Sigmoid colon (tissue), 7 donors: ENCODE measurements around the gene MYH11. TPM values are rescaled to one million over a fixed set of nuclear protein-coding genes. Genes with fewer than 3 reads are reported as not detected.

Source experiments
- DNase-seq: peaks from one replicate; pipeline ENCODE4 v3.0.0-alpha.2; 2019
- H3K27ac ChIP-seq, 4 donors: fragments of 200-600 bp; sonication (generic); one replicate each; pipeline ENCODE4 v1.5.1; 2016 to 2019; ENCODE audit warnings: mild to moderate bottlenecking in 1 of 4
- H3K27me3 ChIP-seq, 3 donors: fragments of 200-600 bp; sonication (generic); one replicate each; pipeline ENCODE4 v1.5.1; 2019; ENCODE audit warnings: mild to moderate bottlenecking in 1 of 3
- H3K36me3 ChIP-seq, 4 donors: fragments of 200-600 bp; sonication (generic); one replicate each; pipeline ENCODE4 v1.5.1; 2016 to 2019
- H3K4me1 ChIP-seq, 4 donors: fragments of 200-600 bp; sonication (generic); one replicate each; pipeline ENCODE4 v1.5.1; 2017 to 2019
- H3K4me3 ChIP-seq, 4 donors: fragments of 200-600 bp; sonication (generic); one replicate each; pipeline ENCODE4 v1.5.1; 2017 to 2019; ENCODE audit warnings: mild to moderate bottlenecking in 2 of 4, moderate library complexity in 1 of 4
- H3K9me3 ChIP-seq, 4 donors: fragments of 200-600 bp in 3 of 4; sonication (generic) in 3 of 4; one replicate each; pipeline versions ENCODE4 v1.5.1 to v1.6.1; 2013 to 2019
- CTCF ChIP-seq, 4 experiments: fragments of 450-650 bp in 3 of 4; fragments of 200-600 bp in 1 of 4; IDR thresholded peaks; one replicate each; pipeline ENCODE4 v1.5.1; 2016 to 2019; ENCODE audit warnings: antibody characterized with exemption in 4 of 4, mild to moderate bottlenecking in 3 of 4, moderate library complexity in 2 of 4
- EP300 ChIP-seq, 4 donors: sonication (generic); formaldehyde crosslinking; IDR thresholded peaks; one replicate each; pipeline ENCODE4 v1.6.1; 2017; ENCODE audit warnings: antibody characterized with exemption in 4 of 4
- POLR2A ChIP-seq, 2 donors: fragments of 450-650 bp; IDR thresholded peaks; one replicate each; pipeline ENCODE4 v1.6.1; 2016; ENCODE audit warnings: antibody characterized with exemption in 2 of 2, mild to moderate bottlenecking in 2 of 2, moderate library complexity in 2 of 2
- POLR2AphosphoS5 ChIP-seq, 4 donors: sonication (generic); formaldehyde crosslinking; IDR thresholded peaks; one replicate each; pipeline ENCODE4 v1.6.1; 2017; ENCODE audit warnings: antibody characterized with exemption in 4 of 4
- WGBS, 2 donors: extraction: QIAGEN DNeasy Blood & Tissue Kit; methylation state at CpG; one replicate each; pipeline ENCODE4 v1.1.7; 2013; 5-methylcytosine and 5-hydroxymethylcytosine counted together
- intact Hi-C: fragments of 100-400 bp; cut with DNase I; formaldehyde crosslinking; loops from one replicate; pipeline ENCODE4 v1.15.1; 2023
- polyA plus RNA-seq, 3 donors: library from polyadenylated mRNA; stranded (reverse); fragments of 200-250 nt; gene quantifications; one replicate each; pipeline ENCODE4 v1.2.3, GENCODE V29; 2013
- total RNA-seq, 4 donors: library from RNA; depleted of rRNA; stranded (reverse); fragments of >200 nt; gene quantifications; one replicate each; pipeline ENCODE4 v1.1.0, GENCODE V29; 2016
- donor health status: healthy with polysubstance abuse.
- donor health status: Bipolar disorder and iron deficiency.
- donor health status: healthy.

The MYH11 gene
- total and polyA plus RNA-seq, 7 donors = 5.1 to 11,818 (median 4,282) TPM

GRCh38 chr16:15785386-15786059 is 71.3 kb downstream of the MYH11 start:
- Histone ChIP-seq H3K27me3 (no peaks in the 10 kb centered on the region), H3K9me3 (no peaks in the 10 kb centered on the region), H3K27ac (peak overlapping the region; percentile 67 to 98 (median 84)), H3K4me1 (peaks cover 0 to 99% (median 93%) of the 10 kb centered on the region in 4 donors), H3K4me3 (no peak overlapping the region), H3K36me3 (peaks cover 30 to 92% (median 61%) of the 10 kb centered on the region in 4 donors)
- WGBS, 2 donors = 80 to 83% methylated on average over 14 of the region's 14 CpGs
- no peak for DNase-seq
- no peak for TF ChIP-seq EP300 (IDR thresholded peaks at IDR 0.05)
- TF ChIP-seq POLR2AphosphoS5 (IDR thresholded peaks at IDR 0.05) = peak in 3 of 4 donors; percentile 33 to 51 (median 46)
- intact Hi-C loops = no loop called here

- Histone ChIP-seq H3K27me3 (no peaks in the 10 kb centered on the region), H3K36me3 (peaks cover 42 to 93% (median 73%) of the 10 kb centered on the region in 4 donors), H3K4me1 (peaks cover 0 to 98% (median 93%) of the 10 kb centered on the region in 4 donors), H3K4me3 (no peak overlapping the region), H3K9me3 (peaks cover 0 to 3% (median 0%) of the 10 kb centered on the region in 4 donors), H3K27ac (peak overlapping the region; percentile 67 to 98 (median 84))
- no peak for DNase-seq
- intact Hi-C loops = no loop called here
- no peak for TF ChIP-seq POLR2A (IDR thresholded peaks at IDR 0.05)
- peak in 3 of 4 donors; percentile 7 to 76 (median 58) for TF ChIP-seq POLR2AphosphoS5 (IDR thresholded peaks at IDR 0.05)
- TF ChIP-seq CTCF (IDR thresholded peaks at IDR 0.05) = no peak
- WGBS, 2 donors = 97 to 98% methylated on average over 10 of the region's 10 CpGs
Measured at GRCh38 chr16:15783985-15784384, 72.8 kb downstream of the MYH11 start.

DNA sequence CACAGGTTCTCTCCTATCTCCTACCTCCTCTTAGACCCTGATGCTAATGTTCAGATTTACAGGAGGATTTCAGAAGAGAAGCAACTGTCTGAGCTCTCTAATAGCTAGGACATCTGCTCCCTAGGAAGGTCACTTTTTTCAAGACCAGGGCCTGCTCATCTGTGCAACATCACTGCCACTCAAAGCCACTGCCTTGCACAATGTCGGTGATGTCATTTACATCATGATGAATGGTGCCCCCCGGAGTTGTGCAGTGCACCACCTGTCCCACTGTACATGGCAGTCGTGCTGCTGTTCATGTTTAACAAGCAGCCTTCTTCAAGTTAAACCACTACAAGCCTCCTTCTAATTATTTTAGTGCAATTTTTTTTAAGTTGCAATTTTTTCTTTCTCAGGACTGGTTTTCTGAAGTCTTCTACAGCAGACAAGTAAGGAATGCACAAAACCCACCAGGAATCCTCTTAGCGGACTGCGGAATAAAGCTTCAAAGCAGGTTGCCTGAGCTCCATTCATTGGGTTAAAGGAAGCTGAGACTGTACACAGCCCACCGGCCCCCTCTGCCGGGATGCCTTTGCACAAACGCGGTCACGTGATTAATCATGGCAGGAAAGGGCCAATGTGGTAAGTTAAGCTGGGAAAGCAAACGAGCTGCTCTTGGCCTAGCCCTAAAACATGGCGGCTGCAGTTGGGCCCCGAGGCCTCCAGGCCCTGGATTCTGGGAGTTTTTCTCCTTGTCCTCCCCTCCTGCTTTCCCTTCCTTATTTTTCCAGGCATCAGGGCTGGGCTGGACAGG is 74.1 kb downstream of the MYH11 start:
- no peaks in the 10 kb centered on the region for H3K27me3 ChIP-seq
- H3K4me3 ChIP-seq = no peak overlapping the region
- H3K36me3 ChIP-seq = peaks cover 48 to 100% (median 79%) of the 10 kb centered on the region in 4 donors
- intact Hi-C loops = no loop called here
- WGBS, 2 donors = 69 to 73% methylated on average over 13 of the region's 13 CpGs
- H3K27ac ChIP-seq = peak overlapping the region; percentile 67 to 98 (median 81)
- DNase-seq = no peak
- peaks cover 0 to 98% (median 94%) of the 10 kb centered on the region in 4 donors for H3K4me1 ChIP-seq
- H3K9me3 ChIP-seq = peaks cover 0 to 3% (median 0%) of the 10 kb centered on the region in 4 donors
- TF ChIP-seq POLR2AphosphoS5 (IDR thresholded peaks at IDR 0.05) (peak; percentile 42 to 69 (median 60)), POLR2A (IDR thresholded peaks at IDR 0.05) (no peak)

DNA sequence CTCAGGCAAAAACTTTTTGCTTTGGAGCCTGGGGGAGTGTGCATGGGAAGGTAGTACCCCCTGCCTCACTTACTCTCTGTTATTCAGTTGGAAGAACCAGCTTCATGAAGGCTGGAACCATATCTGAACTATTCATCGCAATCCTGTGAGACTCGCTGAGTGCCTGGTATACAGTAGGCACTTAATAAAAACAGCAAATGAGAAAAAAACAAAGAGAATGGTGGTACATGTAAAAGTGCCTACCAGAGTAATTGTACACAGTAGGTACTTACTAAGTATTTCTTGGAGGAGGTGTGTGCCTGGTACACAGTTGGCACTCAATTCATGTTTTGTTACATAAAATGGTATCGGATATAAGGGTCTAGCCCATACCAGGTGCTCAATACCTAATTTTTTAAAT is 75.2 kb downstream of the MYH11 start:
- no peak for DNase-seq
- peaks cover 0 to 3% (median 0%) of the 10 kb centered on the region in 4 donors for H3K9me3 ChIP-seq
- intact Hi-C loops = no loop called here
- peak overlapping the region; percentile 67 to 98 (median 81) for H3K27ac ChIP-seq
- TF ChIP-seq EP300 (IDR thresholded peaks at IDR 0.05) (no peak), POLR2AphosphoS5 (IDR thresholded peaks at IDR 0.05) (peak in 2 of 4 donors; percentile 2 to 3), CTCF (IDR thresholded peaks at IDR 0.05) (no peak)
- peaks cover 0 to 98% (median 97%) of the 10 kb centered on the region in 4 donors for H3K4me1 ChIP-seq
- H3K4me3 ChIP-seq = no peak overlapping the region
- H3K36me3 ChIP-seq = peaks cover 58 to 100% (median 83%) of the 10 kb centered on the region in 4 donors
- WGBS, 2 donors = 79 to 91% methylated on average over 3 of the region's 3 CpGs
- H3K27me3 ChIP-seq = no peaks in the 10 kb centered on the region

DNA sequence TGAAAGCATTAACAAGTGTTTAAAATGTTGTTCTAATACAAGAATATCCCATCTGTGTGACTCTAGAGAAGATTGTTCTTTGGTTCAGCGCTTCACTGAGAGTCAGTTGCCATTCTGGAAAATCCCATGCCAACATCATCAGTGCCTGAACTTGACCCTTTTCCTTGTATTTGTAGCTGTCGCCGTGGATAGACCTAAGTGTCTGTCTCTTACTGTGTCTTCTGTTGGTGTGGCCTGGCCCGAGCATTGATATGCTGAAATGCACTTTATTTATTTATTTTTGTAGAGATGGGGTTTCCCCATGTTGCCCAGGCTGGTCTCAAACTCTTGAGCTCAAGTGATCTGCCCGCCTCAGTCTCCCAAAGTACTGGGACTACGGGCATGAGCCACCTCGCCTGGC is 76.0 kb downstream of the MYH11 start:
- 89% methylated on average over 7 of the region's 7 CpGs for WGBS, 2 donors
- Histone ChIP-seq H3K27ac (peak overlapping the region; percentile 67 to 98 (median 81)), H3K36me3 (peaks cover 53 to 100% (median 79%) of the 10 kb centered on the region in 4 donors), H3K4me1 (peaks cover 0 to 98% (median 97%) of the 10 kb centered on the region in 4 donors), H3K27me3 (no peaks in the 10 kb centered on the region), H3K9me3 (peaks cover 0 to 3% (median 0%) of the 10 kb centered on the region in 4 donors), H3K4me3 (no peak overlapping the region)
- TF ChIP-seq POLR2AphosphoS5 (IDR thresholded peaks at IDR 0.05) (peak in 2 of 4 donors; percentile 17 to 54), EP300 (IDR thresholded peaks at IDR 0.05) (no peak)
- intact Hi-C loops = no loop called here
- no peak for DNase-seq
